ENCODE results near the gene TNFRSF25. TPM values are rescaled to one million over a fixed set of nuclear protein-coding genes. Genes with fewer than 3 reads are reported as not detected.

Gene TNFRSF25
- total RNA-seq, 4 donors from 2014 or later: 53.7 to 168 (median 75.7) TPM

- intact Hi-C loops (cut with DNase I; ENCODE audit: low total_unique reads): no loop called here
- 81% methylated on average over 14 of the region's 14 CpGs for WGBS, 2 donors
- TF ChIP-seq POLR2A (IDR thresholded peaks at IDR 0.05): no peak
- no peak for TF ChIP-seq CTCF (IDR thresholded peaks at IDR 0.05)
- no peak overlapping the region for H3K4me3 ChIP-seq (ENCODE audit: low read depth, poor library complexity, severe bottlenecking)
- no peak for DNase-seq (ENCODE audit: low spot score in 2 of 2)
These were observed 22.0 kb upstream of the TNFRSF25 start for GRCh38 chr1:6487804-6488484.

GRCh38 chr1:6486433-6487011, 20.5 kb upstream of the TNFRSF25 start:
- TF ChIP-seq CTCF (IDR thresholded peaks at IDR 0.05) (peak in 1 of 3 donors; percentile 62), POLR2A (IDR thresholded peaks at IDR 0.05) (no peak)
- DNase-seq (ENCODE audit: low spot score in 2 of 2): peak; percentile 73 to 97
- H3K4me3 ChIP-seq (ENCODE audit: low read depth, poor library complexity, severe bottlenecking): no peak overlapping the region
- intact Hi-C loops (cut with DNase I; ENCODE audit: low total_unique reads): no loop called here
- WGBS, 2 donors: 1 to 2% methylated on average over 7 to 15 of the region's 15 CpGs

- H3K4me3 ChIP-seq (ENCODE audit: low read depth, poor library complexity, severe bottlenecking): peak overlapping the region; percentile 19
- intact Hi-C loops (cut with DNase I; ENCODE audit: low total_unique reads): no loop called here
- TF ChIP-seq CTCF (IDR thresholded peaks at IDR 0.05) (no peak), POLR2A (IDR thresholded peaks at IDR 0.05) (no peak)
These were observed 19.5 kb upstream of the TNFRSF25 start for GRCh38 chr1:6485168-6486101.

GRCh38 chr1:6484826-6485167, 18.8 kb upstream of the TNFRSF25 start:
- intact Hi-C loops (cut with DNase I; ENCODE audit: low total_unique reads): no loop called here
- no peak overlapping the region for H3K4me3 ChIP-seq (ENCODE audit: low read depth, poor library complexity, severe bottlenecking)
- DNase-seq (ENCODE audit: low spot score in 2 of 2): no peak
- TF ChIP-seq CTCF (IDR thresholded peaks at IDR 0.05): no peak
- 17 to 34% methylated on average over 13 of the region's 13 CpGs for WGBS, 2 donors

More at GRCh38 chr1:6485168-6486101, 19.5 kb upstream of the TNFRSF25 start:
- WGBS, 2 donors: 0 to 9% methylated on average over 11 to 15 of the region's 80 CpGs
- no peak for DNase-seq (ENCODE audit: low spot score in 2 of 2)

- WGBS, 2 donors: 91 to 93% methylated on average over 3 to 7 of the region's 7 CpGs
- TF ChIP-seq CTCF (IDR thresholded peaks at IDR 0.05): no peak
- H3K4me3 ChIP-seq (ENCODE audit: low read depth, poor library complexity, severe bottlenecking): no peak overlapping the region
- no peak for DNase-seq (ENCODE audit: low spot score in 2 of 2)
- intact Hi-C loops (cut with DNase I; ENCODE audit: low total_unique reads): no loop called here
These were observed 17.8 kb upstream of the TNFRSF25 start for GRCh38 chr1:6483761-6484117.
